GM10248 (cell line): ENCODE results near the gene CIB1.

Experiments
- CTCF ChIA-PET: fragments of 300-600 bp; sonication (Branson Sonifier 250); formaldehyde crosslinking; extraction: SDS; loops from one replicate; lab custom pipeline; 2021; ENCODE audit warnings: antibody characterized with exemption; lab: Yijun Ruan, JAX
- POLR2A ChIA-PET: fragments of 350-650 bp; sonication (Branson Sonifier 250); formaldehyde crosslinking; extraction: SDS; loops from one replicate; lab custom pipeline; 2020; ENCODE audit warnings: antibody characterized with exemption; lab: Yijun Ruan, JAX
- DNase-seq: peaks from one replicate; pipeline ENCODE4 v3.0.0; 2012; ENCODE audit errors: extremely low spot score
- TF ChIP-seq, protein P1 (sequence below): IDR thresholded peaks from 2 replicates; pipeline ENCODE4 v1.5.1; 2012; ENCODE audit warnings: mild to moderate bottlenecking, low read depth; ENCODE audit errors: extremely low read depth, missing control alignments, control extremely low read depth

The CIB1 gene

DNA sequence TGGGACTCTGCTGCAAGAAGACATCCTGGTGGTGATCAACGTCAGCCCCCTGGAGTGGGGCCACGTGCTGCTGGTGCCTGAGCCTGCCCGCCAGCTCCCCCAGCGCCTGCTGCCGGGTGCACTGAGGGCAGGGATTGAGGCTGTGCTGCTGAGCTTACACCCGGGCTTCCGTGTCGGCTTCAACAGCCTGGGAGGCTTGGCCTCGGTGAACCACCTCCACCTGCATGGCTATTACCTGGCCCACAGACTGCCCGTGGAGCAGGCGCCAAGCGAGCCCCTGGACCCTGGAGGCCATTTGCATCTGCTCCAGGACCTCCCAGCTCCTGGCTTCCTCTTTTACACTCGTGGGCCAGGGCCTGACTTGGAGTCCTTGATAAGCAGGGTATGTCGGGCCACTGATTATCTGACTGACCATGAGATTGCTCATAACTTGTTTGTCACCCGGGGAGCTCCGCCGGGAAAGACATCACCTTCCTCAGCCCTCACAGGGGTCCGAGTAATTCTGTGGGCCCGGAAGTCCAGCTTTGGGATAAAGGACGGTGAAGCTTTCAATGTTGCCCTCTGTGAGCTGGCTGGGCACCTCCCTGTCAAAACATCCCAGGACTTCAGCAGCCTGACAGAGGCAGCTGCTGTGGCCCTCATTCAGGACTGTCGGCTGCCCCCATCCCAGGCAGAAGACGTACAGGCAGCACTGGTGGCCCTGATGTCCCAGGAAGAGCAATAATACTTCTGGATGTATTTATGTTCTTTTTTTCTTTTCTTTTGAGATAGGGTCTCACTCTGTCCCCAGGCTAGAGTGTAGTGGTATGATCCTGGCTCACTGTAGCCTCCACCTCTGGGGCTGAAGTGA is 7.8 kb upstream of the CIB1 start:
- CTCF ChIA-PET, result interaction anchor here (1.8 to 2.8 kb wide), 2 partner anchors 8 to 78 kb away, joined by 4 to 10 read pairs; partner anchors contain the start of genes CIB1 and GDPGP1
- no peak for DNase-seq
- TF ChIP-seq, protein P1, sequence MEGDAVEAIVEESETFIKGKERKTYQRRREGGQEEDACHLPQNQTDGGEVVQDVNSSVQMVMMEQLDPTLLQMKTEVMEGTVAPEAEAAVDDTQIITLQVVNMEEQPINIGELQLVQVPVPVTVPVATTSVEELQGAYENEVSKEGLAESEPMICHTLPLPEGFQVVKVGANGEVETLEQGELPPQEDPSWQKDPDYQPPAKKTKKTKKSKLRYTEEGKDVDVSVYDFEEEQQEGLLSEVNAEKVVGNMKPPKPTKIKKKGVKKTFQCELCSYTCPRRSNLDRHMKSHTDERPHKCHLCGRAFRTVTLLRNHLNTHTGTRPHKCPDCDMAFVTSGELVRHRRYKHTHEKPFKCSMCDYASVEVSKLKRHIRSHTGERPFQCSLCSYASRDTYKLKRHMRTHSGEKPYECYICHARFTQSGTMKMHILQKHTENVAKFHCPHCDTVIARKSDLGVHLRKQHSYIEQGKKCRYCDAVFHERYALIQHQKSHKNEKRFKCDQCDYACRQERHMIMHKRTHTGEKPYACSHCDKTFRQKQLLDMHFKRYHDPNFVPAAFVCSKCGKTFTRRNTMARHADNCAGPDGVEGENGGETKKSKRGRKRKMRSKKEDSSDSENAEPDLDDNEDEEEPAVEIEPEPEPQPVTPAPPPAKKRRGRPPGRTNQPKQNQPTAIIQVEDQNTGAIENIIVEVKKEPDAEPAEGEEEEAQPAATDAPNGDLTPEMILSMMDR, result no peak
- POLR2A ChIA-PET, result no interaction called here

DNA sequence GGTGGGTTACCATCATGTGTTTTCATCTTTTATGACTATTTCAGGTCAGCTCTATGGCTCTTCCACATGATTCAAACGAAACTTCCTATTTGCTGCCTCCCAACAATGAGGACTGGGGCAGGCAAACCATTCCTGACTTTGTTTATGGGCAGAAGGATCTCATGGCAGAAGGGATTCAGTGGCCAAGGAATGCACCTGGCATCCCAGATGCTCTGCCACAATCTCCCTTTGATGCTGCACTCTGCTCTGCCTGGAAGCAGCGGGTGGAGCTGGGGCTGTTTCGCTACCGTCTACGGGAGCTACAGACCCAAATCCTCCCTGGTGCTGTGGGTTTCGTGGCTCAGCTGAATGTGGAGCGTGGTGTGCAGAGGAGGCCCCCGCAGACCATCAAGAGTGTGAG is 7.1 kb upstream of the CIB1 start:
- ChIA-PET CTCF (interaction anchor here (1.8 kb wide), 1 partner anchor 79 kb away, joined by 4 read pairs; no protein-coding TSS in a partner anchor), POLR2A (no interaction called here)
- DNase-seq, result no peak

DNA sequence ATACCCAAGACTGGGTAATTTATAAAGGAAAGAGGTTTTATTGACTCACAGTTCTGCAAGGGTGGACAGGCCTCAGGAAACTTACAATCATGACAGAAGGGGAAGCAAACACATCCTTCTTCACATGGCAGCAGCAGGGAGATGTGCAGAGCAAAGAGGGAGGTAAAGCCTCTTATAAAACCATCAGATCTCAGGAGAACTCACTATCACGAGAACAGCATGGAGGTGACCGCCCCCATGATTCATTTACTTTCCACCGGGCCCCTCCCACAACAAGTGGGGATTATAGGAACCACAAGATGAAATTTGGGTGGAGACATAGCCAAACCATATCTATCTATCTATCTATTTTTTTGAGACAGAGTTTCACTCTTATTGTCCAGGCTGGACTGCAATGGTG is 5.6 kb upstream of the CIB1 start:
- CTCF ChIA-PET, result interaction anchor here (1.0 kb wide), 1 partner anchor 9 kb away, joined by 3 read pairs; no protein-coding TSS in a partner anchor
- TF ChIP-seq, protein P1, result no peak
- POLR2A ChIA-PET, result no interaction called here
- DNase-seq, result no peak

More for the DNA sequence above, 7.1 kb upstream of the CIB1 start:
- TF ChIP-seq, protein P1, result no peak

DNA sequence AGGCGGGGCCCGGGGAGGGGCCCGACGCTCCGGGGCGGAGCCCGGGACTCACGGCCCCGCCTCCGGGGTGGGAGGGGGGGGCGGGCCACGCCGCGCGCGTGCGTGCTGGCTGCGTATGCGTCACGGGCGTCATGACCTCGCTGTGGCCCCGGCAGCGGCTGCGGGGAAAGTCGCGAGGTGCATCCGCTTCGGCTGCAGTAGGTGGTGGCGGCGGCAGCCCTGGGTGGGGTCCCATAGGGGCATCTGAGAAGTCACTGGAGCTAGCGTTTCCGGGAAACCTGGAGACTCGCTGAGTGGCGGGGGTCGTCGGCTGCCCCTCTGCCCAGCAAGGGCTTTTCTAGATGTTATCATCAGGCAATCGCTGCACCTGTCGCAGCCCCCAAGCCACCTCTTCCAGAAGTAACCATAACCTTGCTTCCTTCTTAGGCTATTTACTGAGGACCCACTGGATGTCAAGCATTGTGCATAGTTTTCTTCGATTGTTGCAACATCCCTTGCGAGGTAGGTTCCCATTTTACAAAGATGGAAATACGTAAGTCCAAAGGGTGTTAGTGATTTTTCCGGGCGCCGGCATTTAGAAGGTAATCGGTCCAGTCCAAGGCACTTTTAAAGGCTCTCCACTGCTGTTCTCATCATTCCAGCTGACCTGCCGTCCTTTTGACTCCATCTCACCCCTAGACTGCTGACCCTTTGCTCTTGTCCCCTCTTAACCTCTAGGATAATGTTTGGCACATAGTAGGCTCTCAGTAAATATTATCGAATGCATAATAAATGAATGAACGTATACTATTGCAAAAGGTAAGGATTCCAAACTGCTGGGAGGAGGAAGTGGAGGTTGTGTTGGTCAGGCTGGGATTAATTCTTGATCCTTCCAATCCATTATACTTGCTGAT is 601 bp upstream of the CIB1 start, which contains the start of gene GDPGP1:
Gene GDPGP1, plus strand, starts transcription at position 114 of the 893 bp plus-strand sequence. CDS start 6,700 bp downstream, outside the sequence.
- CTCF ChIA-PET, result interaction anchor here (0.7 to 6.0 kb wide), 16 partner anchors 9 to 723 kb away, joined by 3 to 63 read pairs (median 5); partner anchors contain the start of genes IDH2 and SEMA4B

DNA sequence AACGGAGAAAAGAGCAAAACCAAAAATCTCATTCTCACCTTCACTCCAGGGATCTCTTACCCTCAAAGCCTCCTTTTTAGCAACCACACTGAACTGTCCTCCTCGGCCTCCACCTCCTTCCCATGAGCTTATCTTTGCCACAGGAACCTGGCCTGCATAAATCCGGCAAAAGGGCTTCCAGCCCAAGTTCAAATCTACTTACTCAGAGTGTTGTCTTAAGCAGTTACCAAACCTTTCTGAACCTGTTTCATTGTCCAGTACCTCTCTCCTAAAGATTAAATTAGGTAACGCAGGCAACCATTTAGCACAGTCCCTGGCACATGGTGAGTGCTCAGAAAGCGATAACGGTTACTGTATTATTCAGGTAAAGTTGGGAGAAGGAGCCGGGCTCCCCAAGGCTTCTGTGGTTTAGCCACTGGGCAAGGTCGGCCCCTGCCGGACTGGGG is 777 bp downstream of the CIB1 start:
- no peak for DNase-seq

More for the DNA sequence above, 601 bp upstream of the CIB1 start, which contains the start of gene GDPGP1:
- DNase-seq, result no peak
- TF ChIP-seq, protein P1, result no peak
- POLR2A ChIA-PET, result interaction anchor here (0.5 to 1.3 kb wide), 12 partner anchors 10 to 986 kb away, joined by 3 to 7 read pairs (median 3); partner anchors contain the start of gene SEMA4B

More for the DNA sequence above, 777 bp downstream of the CIB1 start:
- TF ChIP-seq, protein P1, result peak; percentile 31
- ChIA-PET POLR2A (interaction anchor here (0.6 to 1.3 kb wide), 4 partner anchors 12 to 338 kb away, joined by 3 to 4 read pairs (median 4); no protein-coding TSS in a partner anchor), CTCF (interaction anchor here (0.8 to 6.0 kb wide), 18 partner anchors 10 to 724 kb away, joined by 3 to 63 read pairs (median 5); partner anchors contain the start of genes IDH2 and SEMA4B)
